22Rv1 (cell line): ENCODE measurements around the gene GATAD2A.

Experiments
- H3K27ac ChIP-seq: fragments of 450-650 bp; 2 replicates; pipeline ENCODE4 v1.5.1; 2017
- CTCF ChIP-seq: fragments of 450-650 bp; IDR thresholded peaks from 2 replicates; pipeline ENCODE4 v1.5.1; 2017; ENCODE audit warnings: mild to moderate bottlenecking
- ZFX ChIP-seq: fragments of 450-650 bp; IDR thresholded peaks from 2 replicates; pipeline ENCODE4 v1.6.1; 2017; ENCODE audit warnings: antibody characterized with exemption, borderline replicate concordance

The GATAD2A gene

GRCh38 chr19:19538061-19538784 lies 132.7 kb downstream of the GATAD2A start, which contains the start of gene CILP2:
Gene CILP2, plus strand, starts transcription at chr19:19538265. Its CDS starts 85 bp downstream, at chr19:19538350.
- TF ChIP-seq ZFX (no peak), CTCF (no peak)
- H3K27ac ChIP-seq: peak within 1 kb of the TSS; percentile 47

GRCh38 chr19:19538785-19539166 lies 133.3 kb downstream of the GATAD2A start:
- peak overlapping the region; percentile 47 for H3K27ac ChIP-seq
- TF ChIP-seq CTCF: no peak
- no peak for TF ChIP-seq ZFX

- H3K27ac ChIP-seq: no peak overlapping the region
- no peak for TF ChIP-seq CTCF
- TF ChIP-seq ZFX: no peak
Observed at GRCh38 chr19:19539698-19540063, 134.2 kb downstream of the GATAD2A start.

GRCh38 chr19:19540064-19540714 lies 134.7 kb downstream of the GATAD2A start:
- peak overlapping the region; percentile 32 for H3K27ac ChIP-seq
- TF ChIP-seq ZFX (no peak), CTCF (no peak)

- peak overlapping the region; percentile 32 for H3K27ac ChIP-seq
Observed at GRCh38 chr19:19540715-19541515, 135.4 kb downstream of the GATAD2A start.

GRCh38 chr19:19541616-19542015 lies 136.1 kb downstream of the GATAD2A start:
- no peak overlapping the region for H3K27ac ChIP-seq
- TF ChIP-seq ZFX (no peak), CTCF (no peak)

More at GRCh38 chr19:19540715-19541515, 135.4 kb downstream of the GATAD2A start:
- peak; percentile 67 for TF ChIP-seq CTCF
- no peak for TF ChIP-seq ZFX

GRCh38 chr19:19542507-19542906 lies 137.0 kb downstream of the GATAD2A start:
- H3K27ac ChIP-seq: no peak overlapping the region
- TF ChIP-seq CTCF (no peak), ZFX (no peak)
